GM12891 (cell line): Measurements from ENCODE around the gene NDN.

ENCODE experiments used
- DNase-seq: peaks from one replicate; pipeline ENCODE4 v3.0.0; 2011; ENCODE audit warnings: low spot score; ENCODE audit not compliant: insufficient read length
- FAIRE-seq: peaks from 2 replicates; lab custom pipeline; 2011; peaks lifted over from hg19 to GRCh38; lab: Jason Lieb, UNC
- PAX5 ChIP-seq: IDR thresholded peaks from 2 replicates; pipeline ENCODE4 v1.6.1; 2011; ENCODE audit warnings: low read length, moderate library complexity, mild to moderate bottlenecking; ENCODE audit not compliant: insufficient read depth, severe bottlenecking
- POLR2A ChIP-seq: IDR thresholded peaks from 2 replicates; pipeline ENCODE4 v1.6.1; 2011; ENCODE audit warnings: low read depth, low read length, control low read depth
- POLR2AphosphoS5 ChIP-seq: IDR thresholded peaks from 2 replicates; pipeline ENCODE4 v1.6.1; 2011; ENCODE audit warnings: low read depth, low read length, control low read depth
- POU2F2 ChIP-seq: IDR thresholded peaks from 2 replicates; pipeline ENCODE4 v1.6.1; 2011; ENCODE audit warnings: low read depth, mild to moderate bottlenecking, control low read depth, low read length, moderate library complexity
- SPI1 ChIP-seq: IDR thresholded peaks from 2 replicates; pipeline ENCODE4 v1.6.1; 2011; ENCODE audit warnings: low read depth, low read length, control low read depth
- TAF1 ChIP-seq: IDR thresholded peaks from 2 replicates; pipeline ENCODE4 v1.6.1; 2011; ENCODE audit warnings: low read depth, low read length, control low read depth

Gene NDN

GRCh38 chr15:23671481-23671880, 15.6 kb downstream of the NDN start:
- FAIRE-seq, result no peak
- TF ChIP-seq POLR2A, result no peak
- TF ChIP-seq POU2F2, result no peak
- TF ChIP-seq TAF1, result no peak
- no peak for TF ChIP-seq POLR2AphosphoS5
- TF ChIP-seq PAX5, result no peak
- TF ChIP-seq SPI1, result no peak
- no peak for DNase-seq

- FAIRE-seq (no peak), DNase-seq (no peak)
- TF ChIP-seq SPI1 (no peak), TAF1 (no peak), POLR2AphosphoS5 (no peak), PAX5 (no peak), POLR2A (no peak), POU2F2 (no peak)
Observed at GRCh38 chr15:23670970-23671369, 16.1 kb downstream of the NDN start.

GRCh38 chr15:23663232-23663631, 23.9 kb downstream of the NDN start:
- TF ChIP-seq POLR2AphosphoS5 (no peak), PAX5 (no peak), POLR2A (no peak), SPI1 (no peak), POU2F2 (no peak), TAF1 (no peak)
- DNase-seq (no peak), FAIRE-seq (no peak)

- no peak for FAIRE-seq
- no peak for DNase-seq
Observed at GRCh38 chr15:23648920-23649515, 38.1 kb downstream of the NDN start.

GRCh38 chr15:23647421-23648370, 39.4 kb downstream of the NDN start, which contains the start of gene MAGEL2:
TSS of gene MAGEL2 (minus strand) at chr15:23647867. CDS start at chr15:23647742, 125 bp downstream.
- FAIRE-seq (no peak), DNase-seq (no peak)
- TF ChIP-seq POU2F2, result no peak
- no peak for TF ChIP-seq TAF1
- TF ChIP-seq POLR2AphosphoS5, result no peak
- TF ChIP-seq SPI1, result no peak
- TF ChIP-seq PAX5, result no peak
- no peak for TF ChIP-seq POLR2A

More at GRCh38 chr15:23648920-23649515, 38.1 kb downstream of the NDN start:
- no peak for TF ChIP-seq POU2F2
- no peak for TF ChIP-seq PAX5
- no peak for TF ChIP-seq TAF1
- TF ChIP-seq SPI1, result no peak
- no peak for TF ChIP-seq POLR2AphosphoS5
- TF ChIP-seq POLR2A, result no peak

GRCh38 chr15:23647001-23647295, 40.2 kb downstream of the NDN start:
- TF ChIP-seq POU2F2, result no peak
- TF ChIP-seq TAF1, result no peak
- no peak for TF ChIP-seq PAX5
- no peak for TF ChIP-seq SPI1
- TF ChIP-seq POLR2AphosphoS5, result no peak
- no peak for TF ChIP-seq POLR2A
- DNase-seq, result no peak
- FAIRE-seq, result no peak

- TF ChIP-seq PAX5, result no peak
- TF ChIP-seq SPI1, result no peak
- FAIRE-seq, result no peak
- DNase-seq, result no peak
Observed at GRCh38 chr15:23646165-23647000, 40.7 kb downstream of the NDN start.

GRCh38 chr15:23645371-23646164, 41.5 kb downstream of the NDN start:
- TF ChIP-seq POLR2AphosphoS5, result no peak
- TF ChIP-seq POLR2A, result no peak
- no peak for TF ChIP-seq PAX5
- no peak for TF ChIP-seq TAF1
- TF ChIP-seq SPI1, result no peak
- TF ChIP-seq POU2F2, result no peak
- no peak for FAIRE-seq
- DNase-seq, result no peak
